Gastrocnemius medialis (tissue), 4 donors: Measurements from ENCODE around the gene MEN1. TPM values are rescaled to one million over a fixed set of nuclear protein-coding genes. Genes with fewer than 3 reads are reported as not detected.

Experiments used
- ATAC-seq, 2 donors: fragments of 150-250 bp; one replicate each; pipeline ENCODE4 v1.9.1; 2016
- DNase-seq, 2 donors: peaks; one replicate each; pipeline ENCODE4 v3.0.0-alpha.2; 2019
- H3K27ac ChIP-seq, 4 donors: fragments of 200-600 bp; sonication (generic); 1 replicate in 1 of 4; 2 replicates in 3 of 4; pipeline ENCODE4 v1.5.1; 2016 to 2018; ENCODE audit warnings: mild to moderate bottlenecking in 2 of 4, moderate library complexity in 1 of 4
- H3K27me3 ChIP-seq, 3 donors: fragments of 200-600 bp; sonication (generic) in 2 of 3; 1 replicate in 1 of 3; 2 replicates in 2 of 3; pipeline versions ENCODE4 v1.5.1 to v1.6.0; 2016 to 2019; ENCODE audit warnings: mild to moderate bottlenecking in 1 of 3, moderate library complexity in 1 of 3
- H3K36me3 ChIP-seq, 2 donors: fragments of 200-600 bp; sonication (generic) in 1 of 2; one replicate each; pipeline ENCODE4 v1.5.1; 2017 to 2018
- H3K4me1 ChIP-seq, 2 donors: fragments of 200-600 bp; sonication (generic) in 1 of 2; one replicate each; pipeline ENCODE4 v1.5.1; 2016 to 2017; ENCODE audit warnings: mild to moderate bottlenecking in 2 of 2
- H3K4me3 ChIP-seq, 4 donors: fragments of 200-600 bp; sonication (generic) in 3 of 4; 1 replicate in 1 of 4; 2 replicates in 3 of 4; pipeline ENCODE4 v1.5.1; 2016 to 2019; ENCODE audit warnings: mild to moderate bottlenecking in 2 of 4
- H3K9me3 ChIP-seq, 3 donors: fragments of 200-600 bp; sonication (generic) in 2 of 3; 1 replicate in 1 of 3; 2 replicates in 2 of 3; pipeline ENCODE4 v1.5.1; 2016 to 2019
- CTCF ChIP-seq, 5 experiments: fragments of 450-650 bp in 3 of 5; fragments of 200-600 bp in 2 of 5; sonication (generic) in 2 of 5; IDR thresholded peaks in 4 of 5; conservative IDR thresholded peaks in 1 of 5; 1 replicate in 4 of 5; 2 replicates in 1 of 5; pipeline ENCODE4 v1.5.1; 2016 to 2019; ENCODE audit warnings: antibody characterized with exemption in 5 of 5, mild to moderate bottlenecking in 3 of 5, moderate library complexity in 3 of 5
- POLR2A ChIP-seq, 2 donors: fragments of 450-650 bp; IDR thresholded peaks; one replicate each; pipeline ENCODE4 v1.6.1; 2017; ENCODE audit warnings: antibody characterized with exemption in 2 of 2, mild to moderate bottlenecking in 2 of 2, moderate library complexity in 2 of 2
- in situ Hi-C, 4 donors: fragments of 200-750 bp; cut with MboI; loops; one replicate each; pipeline versions ENCODE4 v1.15.0 to v1.8.0; 2017; ENCODE audit warnings: low sequenced_read_pairs in 4 of 4
- intact Hi-C: fragments of 100-400 bp; cut with DNase I; formaldehyde crosslinking; loops from one replicate; pipeline ENCODE4 v1.15.1; 2023; ENCODE audit warnings: low total_unique reads
- total RNA-seq, 4 donors: library from RNA; depleted of rRNA; stranded (reverse); fragments of >200 nt; gene quantifications; one replicate each; pipeline versions ENCODE4 v1.1.0 to v1.2.3, GENCODE V29; 2016

MEN1 gene
- total RNA-seq, 4 donors from 2014 or later = 7.4 to 12.2 (median 9.8) TPM

- TF ChIP-seq CTCF (IDR thresholded peaks at IDR 0.05 in 4 of 5, conservative IDR thresholded peaks at IDR 0.05 in 1 of 5) (no peak), POLR2A (IDR thresholded peaks at IDR 0.05) (peak; percentile 71 to 78)
- H3K36me3 ChIP-seq = no peaks in the 10 kb centered on the region
- in situ Hi-C loops (no loop called here), intact Hi-C loops (loop anchor here (1.0 to 10.0 kb wide), 3 partner anchors 22 to 721 kb away; partner anchors contain the start of genes EHBP1L1, EHD1, TM7SF2 and ZNHIT2)
- H3K9me3 ChIP-seq = no peaks in the 10 kb centered on the region
- DNase-seq (peak; percentile 89 to 96), ATAC-seq (peak; percentile 67 to 72)
- peak overlapping the region; percentile 90 to 94 (median 92) for H3K27ac ChIP-seq
- H3K4me3 ChIP-seq = no peak overlapping the region
- H3K4me1 ChIP-seq = peaks cover 86 to 87% of the 10 kb centered on the region in 2 donors
- no peaks in the 10 kb centered on the region for H3K27me3 ChIP-seq
Observed at GRCh38 chr11:64856382-64857227, 46.3 kb upstream of the MEN1 start.

- Histone ChIP-seq H3K27me3 (no peaks in the 10 kb centered on the region), H3K9me3 (no peaks in the 10 kb centered on the region), H3K36me3 (no peaks in the 10 kb centered on the region), H3K4me1 (peaks cover 86 to 93% of the 10 kb centered on the region in 2 donors), H3K4me3 (no peak overlapping the region), H3K27ac (peak overlapping the region; percentile 90 to 94 (median 92))
- intact Hi-C loops (loop anchor here (1.0 to 10.0 kb wide), 4 partner anchors 23 to 722 kb away; partner anchors contain the start of genes EHBP1L1, EHD1, PPP2R5B and TM7SF2), in situ Hi-C loops (no loop called here)
- DNase-seq (peak in 1 of 2 donors; percentile 32), ATAC-seq (no peak)
- TF ChIP-seq POLR2A (IDR thresholded peaks at IDR 0.05) (no peak), CTCF (IDR thresholded peaks at IDR 0.05 in 4 of 5, conservative IDR thresholded peaks at IDR 0.05 in 1 of 5) (no peak)
Observed at GRCh38 chr11:64855596-64856304, 45.4 kb upstream of the MEN1 start.

DNA sequence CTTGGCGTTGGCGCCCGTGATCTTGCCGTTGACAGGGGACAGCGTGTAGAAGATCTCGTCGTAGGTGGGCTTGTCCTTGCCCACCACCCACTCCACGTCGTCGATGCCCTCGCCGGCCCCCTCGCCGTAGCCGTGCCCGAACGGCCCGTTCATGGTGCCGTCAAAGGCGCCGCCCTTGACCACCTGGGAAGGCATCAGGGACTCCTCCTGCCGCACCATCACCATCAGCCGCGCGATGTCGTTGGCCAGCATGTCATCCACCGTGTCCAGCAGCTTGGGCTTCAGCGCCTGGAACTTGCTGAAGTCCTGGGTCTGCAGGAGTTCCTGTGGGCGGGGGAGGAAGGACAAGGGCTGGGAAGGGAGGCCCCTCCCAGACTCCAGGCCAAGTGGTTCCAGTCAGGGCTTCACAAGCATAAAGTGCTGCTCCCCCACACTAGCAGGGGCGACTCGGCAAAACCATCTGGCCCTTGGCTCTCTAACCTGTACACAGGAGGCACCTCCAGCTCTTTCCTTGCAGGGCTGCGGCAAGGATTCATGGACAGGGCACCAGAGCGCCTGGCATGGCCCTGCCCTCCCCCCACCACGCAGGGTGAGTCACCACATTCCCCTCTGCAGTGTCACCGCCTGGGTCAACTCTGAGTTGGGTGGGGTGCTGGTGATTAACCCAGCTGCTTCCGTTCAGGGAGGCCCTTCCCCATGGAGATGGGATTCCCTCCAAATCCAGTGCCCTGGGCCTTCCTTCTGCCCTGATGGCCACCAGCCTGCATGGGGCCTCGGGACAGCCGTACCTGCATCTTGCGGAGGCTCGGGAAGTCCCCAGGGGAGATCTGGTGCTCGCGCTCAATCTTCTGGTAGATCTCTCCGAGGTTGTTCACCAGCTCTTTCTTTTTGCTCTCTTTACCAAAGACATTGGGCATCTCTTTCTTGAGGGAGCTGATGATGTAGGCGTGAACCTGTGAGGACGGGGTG lies 44.5 kb upstream of the MEN1 start:
- no peaks in the 10 kb centered on the region for H3K27me3 ChIP-seq
- peaks cover 86 to 96% of the 10 kb centered on the region in 2 donors for H3K4me1 ChIP-seq
- intact Hi-C loops = loop anchor here (2.0 to 10.0 kb wide), 3 partner anchors 70 to 722 kb away; partner anchors contain the start of genes EHBP1L1, PPP2R5B, TM7SF2 and ZNHIT2
- TF ChIP-seq POLR2A (IDR thresholded peaks at IDR 0.05) (peak in 1 of 2 donors; percentile 14), CTCF (IDR thresholded peaks at IDR 0.05 in 4 of 5, conservative IDR thresholded peaks at IDR 0.05 in 1 of 5) (no peak)
- DNase-seq (peak; percentile 72 to 94), ATAC-seq (peak; percentile 49 to 53)
- peak overlapping the region; percentile 90 to 94 (median 92) for H3K27ac ChIP-seq
- in situ Hi-C loops = no loop called here
- no peaks in the 10 kb centered on the region for H3K36me3 ChIP-seq
- peak overlapping the region in 2 of 4 donors; percentile 7 to 19 for H3K4me3 ChIP-seq
- H3K9me3 ChIP-seq = no peaks in the 10 kb centered on the region

DNA sequence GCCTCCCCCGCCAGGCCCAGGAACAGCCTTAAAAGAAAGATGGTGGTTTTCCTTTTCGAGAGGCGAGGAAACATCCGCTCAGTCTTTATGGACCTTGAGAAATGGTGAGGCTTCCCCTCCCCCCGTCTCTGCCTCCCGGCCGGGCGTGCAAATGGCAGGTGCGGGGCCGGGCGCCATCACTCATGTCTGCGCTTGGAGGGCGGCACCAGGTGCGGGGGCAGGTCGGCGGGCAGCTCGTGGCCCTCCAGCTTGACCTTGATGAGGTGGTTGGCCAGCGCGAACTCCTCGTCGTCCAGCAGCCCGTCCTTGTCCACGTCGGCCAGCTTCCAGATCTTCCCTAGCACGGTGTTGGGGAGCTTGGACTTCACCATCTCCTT lies 43.8 kb upstream of the MEN1 start:
- no peaks in the 10 kb centered on the region for H3K36me3 ChIP-seq
- H3K4me1 ChIP-seq = peaks cover 86 to 92% of the 10 kb centered on the region in 2 donors
- H3K9me3 ChIP-seq = no peaks in the 10 kb centered on the region
- peak overlapping the region in 1 of 4 donors; percentile 19 for H3K4me3 ChIP-seq
- in situ Hi-C loops = no loop called here
- H3K27ac ChIP-seq = peak overlapping the region; percentile 90 to 94 (median 92)
- ATAC-seq (no peak), DNase-seq (peak in 1 of 2 donors; percentile 33)
- H3K27me3 ChIP-seq = no peaks in the 10 kb centered on the region
- intact Hi-C loops = loop anchor here (2.0 to 10.0 kb wide), 2 partner anchors 71 to 261 kb away; partner anchors contain the start of genes PPP2R5B, TM7SF2 and ZNHIT2
- TF ChIP-seq CTCF (IDR thresholded peaks at IDR 0.05 in 4 of 5, conservative IDR thresholded peaks at IDR 0.05 in 1 of 5) (no peak), POLR2A (IDR thresholded peaks at IDR 0.05) (no peak)
